ENCODE results near the gene TMEM178B.

The TMEM178B gene

GRCh38 chr7:141416650-141417270, 342.9 kb downstream of the TMEM178B start:
- Histone ChIP-seq H3K4me1 (ENCODE audit: low read depth, poor library complexity, severe bottlenecking) (no peaks in the 10 kb centered on the region), H3K4me2 (no peak overlapping the region), H3K27ac (no peak overlapping the region), H3K4me3 (IDR thresholded peaks at IDR 0.05; ENCODE audit: insufficient read depth, low read depth, low read length) (no peak overlapping the region), H3K79me2 (ENCODE audit: insufficient read depth, low read depth) (no peaks in the 10 kb centered on the region), H3K9ac (no peak overlapping the region), H3K27me3 (ENCODE audit: insufficient read depth, low read depth) (no peaks in the 10 kb centered on the region), H2AFZ (ENCODE audit: low read depth) (no peak overlapping the region), H4K20me1 (ENCODE audit: insufficient read depth) (no peaks in the 10 kb centered on the region), H3K36me3 (ENCODE audit: insufficient read depth) (no peaks in the 10 kb centered on the region)
- no peak for TF ChIP-seq CTCF (conservative IDR thresholded peaks at IDR 0.05; ENCODE audit: low read depth, low read length)

GRCh38 chr7:141417506-141417905, 343.6 kb downstream of the TMEM178B start:
- Histone ChIP-seq H3K9ac (no peak overlapping the region), H3K27ac (no peak overlapping the region), H3K4me3 (IDR thresholded peaks at IDR 0.05; ENCODE audit: insufficient read depth, low read depth, low read length) (no peak overlapping the region), H2AFZ (ENCODE audit: low read depth) (no peak overlapping the region), H3K4me2 (no peak overlapping the region), H4K20me1 (ENCODE audit: insufficient read depth) (no peaks in the 10 kb centered on the region), H3K79me2 (ENCODE audit: insufficient read depth, low read depth) (no peaks in the 10 kb centered on the region), H3K36me3 (ENCODE audit: insufficient read depth) (no peaks in the 10 kb centered on the region), H3K27me3 (ENCODE audit: insufficient read depth, low read depth) (no peaks in the 10 kb centered on the region), H3K4me1 (ENCODE audit: low read depth, poor library complexity, severe bottlenecking) (no peaks in the 10 kb centered on the region)
- no peak for TF ChIP-seq CTCF (conservative IDR thresholded peaks at IDR 0.05; ENCODE audit: low read depth, low read length)

GRCh38 chr7:141418066-141418465, 344.2 kb downstream of the TMEM178B start:
- no peaks in the 10 kb centered on the region for H4K20me1 ChIP-seq (ENCODE audit: insufficient read depth)
- no peaks in the 10 kb centered on the region for H3K36me3 ChIP-seq (ENCODE audit: insufficient read depth)
- no peak overlapping the region for H2AFZ ChIP-seq (ENCODE audit: low read depth)
- no peaks in the 10 kb centered on the region for H3K4me1 ChIP-seq (ENCODE audit: low read depth, poor library complexity, severe bottlenecking)
- TF ChIP-seq CTCF (conservative IDR thresholded peaks at IDR 0.05; ENCODE audit: low read depth, low read length), result no peak
- no peaks in the 10 kb centered on the region for H3K79me2 ChIP-seq (ENCODE audit: insufficient read depth, low read depth)
- H3K27me3 ChIP-seq (ENCODE audit: insufficient read depth, low read depth), result no peaks in the 10 kb centered on the region
- no peak overlapping the region for H3K27ac ChIP-seq
- no peak overlapping the region for H3K4me2 ChIP-seq
- no peak overlapping the region for H3K9ac ChIP-seq
- no peak overlapping the region for H3K4me3 ChIP-seq (IDR thresholded peaks at IDR 0.05; ENCODE audit: insufficient read depth, low read depth, low read length)

- H2AFZ ChIP-seq (ENCODE audit: low read depth), result no peak overlapping the region
- no peaks in the 10 kb centered on the region for H3K79me2 ChIP-seq (ENCODE audit: insufficient read depth, low read depth)
- H3K4me1 ChIP-seq (ENCODE audit: low read depth, poor library complexity, severe bottlenecking), result no peaks in the 10 kb centered on the region
- H4K20me1 ChIP-seq (ENCODE audit: insufficient read depth), result no peaks in the 10 kb centered on the region
- H3K4me2 ChIP-seq, result no peak overlapping the region
- TF ChIP-seq CTCF (conservative IDR thresholded peaks at IDR 0.05; ENCODE audit: low read depth, low read length), result no peak
- no peaks in the 10 kb centered on the region for H3K27me3 ChIP-seq (ENCODE audit: insufficient read depth, low read depth)
- H3K4me3 ChIP-seq (IDR thresholded peaks at IDR 0.05; ENCODE audit: insufficient read depth, low read depth, low read length), result no peak overlapping the region
- H3K27ac ChIP-seq, result no peak overlapping the region
- no peaks in the 10 kb centered on the region for H3K36me3 ChIP-seq (ENCODE audit: insufficient read depth)
- no peak overlapping the region for H3K9ac ChIP-seq
These were observed 347.4 kb downstream of the TMEM178B start for GRCh38 chr7:141421306-141421705.
